Fibroblast of lung (primary cell): ENCODE measurements around the gene LUZP2. TPM values are rescaled to one million over a fixed set of nuclear protein-coding genes. Genes with fewer than 3 reads are reported as not detected.
"Not testable (repeated sequence)": the region's sequence is repeated elsewhere in the genome, so short reads cannot be mapped to it uniquely, and the experiment has no call there.

Source experiments
- DNase-seq, 2 donors: peaks; one replicate each; pipeline versions ENCODE4 v3.0.0 to v3.0.0-alpha.2; 2010; ENCODE audit warnings: low read depth in 2 of 2
- H2AFZ ChIP-seq: 2 replicates; pipeline ENCODE4 v1.5.1; 2012; ENCODE audit warnings: low read length, control low read depth, inconsistent platforms
- H3K27ac ChIP-seq: 2 replicates; pipeline ENCODE4 v1.5.1; 2011; ENCODE audit warnings: low read length, control low read depth; ENCODE audit not compliant: insufficient read depth
- H3K27me3 ChIP-seq: 2 replicates; pipeline ENCODE4 v1.5.1; 2011; ENCODE audit warnings: mild to moderate bottlenecking, low read length; ENCODE audit not compliant: control insufficient read depth, insufficient read depth
- H3K36me3 ChIP-seq: 2 replicates; pipeline ENCODE4 v1.5.1; 2011; ENCODE audit warnings: low read length; ENCODE audit not compliant: control insufficient read depth, insufficient read depth
- H3K4me1 ChIP-seq: 2 replicates; pipeline ENCODE4 v1.5.1; 2011; ENCODE audit warnings: low read length; ENCODE audit not compliant: control insufficient read depth, insufficient read depth; ENCODE audit errors: extremely low read depth
- H3K4me2 ChIP-seq: 2 replicates; pipeline ENCODE4 v1.5.1; 2011; ENCODE audit warnings: low read length, control low read depth; ENCODE audit not compliant: insufficient read depth; ENCODE audit errors: extremely low read depth
- H3K4me3 ChIP-seq, 4 experiments: fragments of 200-600 bp in 1 of 4; sonication (generic) in 1 of 4; replicated peaks in 1 of 4; 2 replicates each; pipeline ENCODE4 v1.5.1; 2011 to 2016; ENCODE audit warnings: low read length in 4 of 4, low read depth in 3 of 4, mild to moderate bottlenecking in 3 of 4, control low read depth in 2 of 4, inconsistent platforms in 1 of 4, mixed read lengths in 1 of 4; ENCODE audit not compliant: insufficient read depth in 1 of 4; ENCODE audit errors: control extremely low read depth in 1 of 4
- H3K79me2 ChIP-seq: 2 replicates; pipeline ENCODE4 v1.5.1; 2012; ENCODE audit warnings: mild to moderate bottlenecking, low read length, inconsistent platforms; ENCODE audit not compliant: control insufficient read depth, insufficient read depth
- H3K9ac ChIP-seq: 2 replicates; pipeline ENCODE4 v1.5.1; 2011; ENCODE audit warnings: mild to moderate bottlenecking, low read length, control low read depth; ENCODE audit not compliant: insufficient read depth
- H3K9me3 ChIP-seq: 2 replicates; pipeline ENCODE4 v1.5.1; 2012; ENCODE audit warnings: low read depth, low read length; ENCODE audit not compliant: control insufficient read depth, insufficient read depth
- H4K20me1 ChIP-seq: 2 replicates; pipeline ENCODE4 v1.5.1; 2011; ENCODE audit warnings: low read length; ENCODE audit not compliant: control insufficient read depth, insufficient read depth; ENCODE audit errors: extremely low read depth
- CTCF ChIP-seq, 2 donors: IDR thresholded peaks in 1 of 2; conservative IDR thresholded peaks in 1 of 2; 1 replicate in 1 of 2; 2 replicates in 1 of 2; pipeline ENCODE4 v1.5.1; 2011 to 2012; ENCODE audit warnings: low read length in 2 of 2, control low read depth in 1 of 2, inconsistent platforms in 1 of 2, low read depth in 1 of 2, mild to moderate bottlenecking in 1 of 2
- EZH2 ChIP-seq: IDR thresholded peaks from 2 replicates; pipeline ENCODE4 v1.5.1; 2012; ENCODE audit warnings: low read length, control low read depth, mild to moderate bottlenecking; ENCODE audit errors: missing control alignments
- polyA plus RNA-seq, 2 donors: library from polyadenylated mRNA; depleted of rRNA in 1 of 2; stranded (reverse) in 1 of 2; unstranded in 1 of 2; fragments of >200 nt; gene quantifications; 2 replicates each; pipeline ENCODE4 v1.2.1, GENCODE V29; 2011 to 2012; ENCODE audit warnings: missing spikeins in 1 of 2
- total RNA-seq: library from RNA; depleted of rRNA; stranded (reverse); fragments of >200 nt; gene quantifications from 2 replicates; pipeline ENCODE4 v1.2.1, GENCODE V29; 2014

Gene LUZP2
- total and polyA plus RNA-seq, 2 donors (not counting 1 experiment from before 2014, with no cell fraction given), result 0.03 to 0.50 TPM

GRCh38 chr11:24949406-24949805, 452.6 kb downstream of the LUZP2 start:
- DNase-seq, result peak in 1 of 2 donors; percentile 11
- Histone ChIP-seq H3K79me2 (no peaks in the 10 kb centered on the region), H3K9ac (no peak overlapping the region), H3K4me2 (no peak overlapping the region), H4K20me1 (no peaks in the 10 kb centered on the region), H3K36me3 (no peaks in the 10 kb centered on the region), H3K27me3 (no peaks in the 10 kb centered on the region), H3K4me3 (no peak overlapping the region), H3K4me1 (no peaks in the 10 kb centered on the region), H3K9me3 (no peaks in the 10 kb centered on the region), H2AFZ (no peak overlapping the region), H3K27ac (no peak overlapping the region)
- TF ChIP-seq CTCF (conservative IDR thresholded peaks at IDR 0.05 in 1 of 2, IDR thresholded peaks at IDR 0.05 in 1 of 2; ENCODE audit: low read depth in 1 of 2, low read length in 2 of 2) (no peak), EZH2 (no peak)

GRCh38 chr11:24963852-24964251, 467.0 kb downstream of the LUZP2 start:
- H3K36me3 ChIP-seq, result no peaks in the 10 kb centered on the region
- no peaks in the 10 kb centered on the region for H4K20me1 ChIP-seq
- no peak overlapping the region for H3K4me2 ChIP-seq
- H3K4me1 ChIP-seq, result no peaks in the 10 kb centered on the region
- H3K27me3 ChIP-seq, result no peaks in the 10 kb centered on the region
- H2AFZ ChIP-seq, result no peak overlapping the region
- no peak for TF ChIP-seq EZH2
- TF ChIP-seq CTCF (conservative IDR thresholded peaks at IDR 0.05 in 1 of 2, IDR thresholded peaks at IDR 0.05 in 1 of 2; ENCODE audit: low read depth in 1 of 2, low read length in 2 of 2), result no peak
- DNase-seq, result peak; percentile 29 to 31
- no peak overlapping the region for H3K4me3 ChIP-seq
- no peaks in the 10 kb centered on the region for H3K9me3 ChIP-seq
- H3K9ac ChIP-seq, result no peak overlapping the region
- H3K79me2 ChIP-seq, result no peaks in the 10 kb centered on the region
- no peak overlapping the region for H3K27ac ChIP-seq

GRCh38 chr11:24965748-24966147, 468.9 kb downstream of the LUZP2 start:
- TF ChIP-seq EZH2, result no peak
- H3K79me2 ChIP-seq, result no peaks in the 10 kb centered on the region
- H3K9ac ChIP-seq, result no peak overlapping the region
- H3K36me3 ChIP-seq, result no peaks in the 10 kb centered on the region
- H3K4me3 ChIP-seq, result no peak overlapping the region
- H3K4me1 ChIP-seq, result no peaks in the 10 kb centered on the region
- no peaks in the 10 kb centered on the region for H3K27me3 ChIP-seq
- no peak overlapping the region for H2AFZ ChIP-seq
- H4K20me1 ChIP-seq, result no peaks in the 10 kb centered on the region
- H3K9me3 ChIP-seq, result no peaks in the 10 kb centered on the region
- H3K4me2 ChIP-seq, result no peak overlapping the region
- H3K27ac ChIP-seq, result no peak overlapping the region
- DNase-seq, result peak; percentile 33 to 62

DNA sequence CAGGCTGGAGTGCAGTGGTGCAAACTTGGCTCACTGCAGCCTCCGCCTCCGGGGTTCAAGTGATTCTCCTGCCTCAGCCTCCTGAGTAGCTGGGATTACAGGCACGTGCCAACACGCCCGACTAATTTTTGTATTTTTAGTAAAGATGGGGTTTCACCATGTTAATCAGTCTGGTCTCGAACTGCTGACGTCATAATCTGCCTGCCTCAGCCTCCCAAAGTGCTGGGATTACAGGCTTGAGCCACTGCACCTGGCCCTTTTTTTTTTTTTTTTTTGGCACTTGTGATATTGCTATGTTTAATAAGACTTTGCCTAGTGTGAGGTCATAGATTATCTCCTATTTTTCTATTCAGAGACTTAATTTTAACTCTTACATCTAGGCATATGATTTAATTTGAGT, 497.1 kb downstream of the LUZP2 start:
- H3K27ac ChIP-seq, H3K4me1 ChIP-seq, H3K79me2 ChIP-seq, H3K36me3 ChIP-seq, DNase-seq, H3K4me3 ChIP-seq, H2AFZ ChIP-seq, H3K9ac ChIP-seq, H4K20me1 ChIP-seq, H3K9me3 ChIP-seq, H3K4me2 ChIP-seq, H3K27me3 ChIP-seq: not testable (repeated sequence)

DNA sequence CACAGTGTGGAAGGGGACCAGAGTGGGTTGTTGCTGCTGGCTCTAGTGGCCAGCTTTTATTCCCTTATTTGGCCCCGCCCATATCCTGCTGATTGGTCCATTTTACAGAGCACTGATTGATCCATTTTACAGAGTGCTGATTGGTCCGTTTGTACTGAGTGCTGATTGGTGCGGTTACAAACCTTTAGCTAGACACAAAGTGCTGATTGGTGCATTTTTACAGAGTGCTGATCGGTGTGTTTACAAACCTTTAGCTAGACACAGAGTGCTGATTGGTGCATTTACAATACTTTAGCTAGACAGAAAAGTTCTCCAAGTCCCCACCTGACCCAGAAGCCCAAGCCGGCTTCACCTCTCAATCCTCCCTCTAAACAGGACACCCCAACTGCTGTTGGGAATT, 503.1 kb downstream of the LUZP2 start:
- DNase-seq, H3K9me3 ChIP-seq, H3K27me3 ChIP-seq, H3K27ac ChIP-seq, H3K9ac ChIP-seq, H3K4me3 ChIP-seq, H3K4me1 ChIP-seq, H4K20me1 ChIP-seq, H3K36me3 ChIP-seq, H3K79me2 ChIP-seq, H3K4me2 ChIP-seq, H2AFZ ChIP-seq: not testable (repeated sequence)
